T-helper 2 cell treated with Interferon-gamma antibody and Interleukin-4, amounts not matched to agents 5 μg/mL and 100 μg/mL, for 36 hours (primary cell): ENCODE measurements around the gene RPRD1B.
"Not testable (repeated sequence)": the region's sequence is repeated elsewhere in the genome, so short reads cannot be mapped to it uniquely, and the experiment has no call there.

Experiments used
- DNase-seq: peaks from one replicate; pipeline ENCODE4 v3.0.0; 2021; ENCODE audit warnings: low spot score
- H3K27ac Mint-ChIP-seq: one replicate; pipeline ENCODE4 v1.8.0; 2021; ENCODE audit warnings: mild to moderate bottlenecking, mixed read lengths
- H3K27me3 Mint-ChIP-seq: one replicate; pipeline ENCODE4 v1.8.0; 2021; ENCODE audit warnings: low read depth, mixed read lengths
- H3K36me3 Mint-ChIP-seq: one replicate; pipeline ENCODE4 v1.8.0; 2021; ENCODE audit warnings: low read depth, mixed read lengths
- H3K4me1 Mint-ChIP-seq: one replicate; pipeline ENCODE4 v1.8.0; 2021; ENCODE audit warnings: low read depth, mixed read lengths
- H3K4me3 Mint-ChIP-seq: one replicate; pipeline ENCODE4 v1.8.0; 2022; ENCODE audit warnings: mild to moderate bottlenecking, moderate library complexity, mixed read lengths
- H3K9me3 Mint-ChIP-seq: one replicate; pipeline ENCODE4 v1.8.0; 2021; ENCODE audit warnings: mixed read lengths

The RPRD1B gene

GRCh38 chr20:38009416-38009815, 24.1 kb upstream of the RPRD1B start:
- not testable (repeated sequence) for H3K4me3 Mint-ChIP-seq, H3K9me3 Mint-ChIP-seq
- H3K36me3 Mint-ChIP-seq: peaks cover 58% of the 10 kb centered on the region

GRCh38 chr20:38011696-38012095, 21.9 kb upstream of the RPRD1B start:
- Mint-ChIP-seq H3K36me3 (peaks cover 60% of the 10 kb centered on the region), H3K27ac (no peak overlapping the region)

More at GRCh38 chr20:38009416-38009815, 24.1 kb upstream of the RPRD1B start:
- DNase-seq, H3K27ac Mint-ChIP-seq, H3K4me1 Mint-ChIP-seq, H3K27me3 Mint-ChIP-seq: not testable (repeated sequence)

GRCh38 chr20:38012332-38012731, 21.2 kb upstream of the RPRD1B start:
- H3K27ac Mint-ChIP-seq: no peak overlapping the region
- H3K27me3 Mint-ChIP-seq: no peaks in the 10 kb centered on the region
- peaks cover 65% of the 10 kb centered on the region for H3K36me3 Mint-ChIP-seq
- H3K9me3 Mint-ChIP-seq: peaks cover 4% of the 10 kb centered on the region
- no peak for DNase-seq
- no peak overlapping the region for H3K4me3 Mint-ChIP-seq
- H3K4me1 Mint-ChIP-seq: no peaks in the 10 kb centered on the region

More at GRCh38 chr20:38011696-38012095, 21.9 kb upstream of the RPRD1B start:
- no peaks in the 10 kb centered on the region for H3K9me3 Mint-ChIP-seq
- H3K4me3 Mint-ChIP-seq: no peak overlapping the region
- no peaks in the 10 kb centered on the region for H3K27me3 Mint-ChIP-seq
- H3K4me1 Mint-ChIP-seq: peaks cover under 1% of the 10 kb centered on the region
- DNase-seq: no peak

- Mint-ChIP-seq H3K9me3 (peaks cover 18% of the 10 kb centered on the region), H3K27me3 (no peaks in the 10 kb centered on the region), H3K27ac (no peak overlapping the region), H3K4me1 (no peaks in the 10 kb centered on the region), H3K36me3 (peaks cover 69% of the 10 kb centered on the region), H3K4me3 (no peak overlapping the region)
- DNase-seq: no peak
These were observed 19.7 kb upstream of the RPRD1B start for GRCh38 chr20:38013887-38014286.

- DNase-seq: no peak
- H3K4me3 Mint-ChIP-seq: no peak overlapping the region
- no peaks in the 10 kb centered on the region for H3K4me1 Mint-ChIP-seq
- peaks cover 59% of the 10 kb centered on the region for H3K36me3 Mint-ChIP-seq
- peaks cover 24% of the 10 kb centered on the region for H3K9me3 Mint-ChIP-seq
- H3K27me3 Mint-ChIP-seq: no peaks in the 10 kb centered on the region
- no peak overlapping the region for H3K27ac Mint-ChIP-seq
These were observed 15.6 kb upstream of the RPRD1B start for GRCh38 chr20:38017959-38018358.

GRCh38 chr20:38018385-38018784, 15.2 kb upstream of the RPRD1B start:
- no peak for DNase-seq
- Mint-ChIP-seq H3K4me3 (no peak overlapping the region), H3K27me3 (no peaks in the 10 kb centered on the region), H3K27ac (no peak overlapping the region), H3K4me1 (no peaks in the 10 kb centered on the region), H3K36me3 (peaks cover 55% of the 10 kb centered on the region), H3K9me3 (peaks cover 24% of the 10 kb centered on the region)

GRCh38 chr20:38021087-38021772, 12.3 kb upstream of the RPRD1B start:
- peaks cover 24% of the 10 kb centered on the region for H3K9me3 Mint-ChIP-seq
- peaks cover 46% of the 10 kb centered on the region for H3K36me3 Mint-ChIP-seq
- no peak for DNase-seq
- H3K4me3 Mint-ChIP-seq: no peak overlapping the region
- H3K27ac Mint-ChIP-seq: no peak overlapping the region
- H3K27me3 Mint-ChIP-seq: no peaks in the 10 kb centered on the region
- H3K4me1 Mint-ChIP-seq: peaks cover 4% of the 10 kb centered on the region

- Mint-ChIP-seq H3K36me3 (peaks cover 33% of the 10 kb centered on the region), H3K4me3 (no peak overlapping the region), H3K9me3 (peaks cover 9% of the 10 kb centered on the region), H3K4me1 (peaks cover 5% of the 10 kb centered on the region), H3K27ac (no peak overlapping the region), H3K27me3 (no peaks in the 10 kb centered on the region)
- no peak for DNase-seq
These were observed 10.2 kb upstream of the RPRD1B start for GRCh38 chr20:38023181-38024001.

GRCh38 chr20:38024496-38024895, 9.1 kb upstream of the RPRD1B start:
- Mint-ChIP-seq H3K4me3 (no peak overlapping the region), H3K9me3 (no peaks in the 10 kb centered on the region), H3K27ac (no peak overlapping the region)

GRCh38 chr20:38029453-38029852, 4.1 kb upstream of the RPRD1B start:
- Mint-ChIP-seq H3K4me1 (peaks cover 33% of the 10 kb centered on the region), H3K4me3 (no peak overlapping the region), H3K36me3 (peaks cover 26% of the 10 kb centered on the region), H3K9me3 (no peaks in the 10 kb centered on the region), H3K27me3 (no peaks in the 10 kb centered on the region), H3K27ac (peak overlapping the region; percentile 1)
- DNase-seq: no peak

More at GRCh38 chr20:38024496-38024895, 9.1 kb upstream of the RPRD1B start:
- Mint-ChIP-seq H3K36me3 (peaks cover 29% of the 10 kb centered on the region), H3K4me1 (peaks cover 15% of the 10 kb centered on the region), H3K27me3 (no peaks in the 10 kb centered on the region)
- DNase-seq: no peak

- peaks cover 26% of the 10 kb centered on the region for H3K36me3 Mint-ChIP-seq
- H3K27ac Mint-ChIP-seq: peak overlapping the region; percentile 99
- H3K4me3 Mint-ChIP-seq: peak overlapping the region; percentile 98
These were observed 1.6 kb upstream of the RPRD1B start for GRCh38 chr20:38031957-38032356.

GRCh38 chr20:38032585-38033329, 789 bp upstream of the RPRD1B start:
- Mint-ChIP-seq H3K27ac (peak overlapping the region; percentile 99), H3K27me3 (no peaks in the 10 kb centered on the region), H3K9me3 (no peaks in the 10 kb centered on the region), H3K4me3 (peak overlapping the region; percentile 98), H3K4me1 (peaks cover 53% of the 10 kb centered on the region), H3K36me3 (peaks cover 29% of the 10 kb centered on the region)
- DNase-seq: no peak

More at GRCh38 chr20:38031957-38032356, 1.6 kb upstream of the RPRD1B start:
- Mint-ChIP-seq H3K4me1 (peaks cover 48% of the 10 kb centered on the region), H3K9me3 (no peaks in the 10 kb centered on the region), H3K27me3 (no peaks in the 10 kb centered on the region)
- no peak for DNase-seq

- Mint-ChIP-seq H3K4me1 (peaks cover 46% of the 10 kb centered on the region), H3K4me3 (peak overlapping the region; percentile 98)
These were observed 633 bp downstream of the RPRD1B start for GRCh38 chr20:38034108-38034649.

More at GRCh38 chr20:38034108-38034649, 633 bp downstream of the RPRD1B start:
- no peak for DNase-seq
- peak overlapping the region; percentile 99 for H3K27ac Mint-ChIP-seq
- peaks cover 21% of the 10 kb centered on the region for H3K36me3 Mint-ChIP-seq
- no peaks in the 10 kb centered on the region for H3K9me3 Mint-ChIP-seq
- H3K27me3 Mint-ChIP-seq: no peaks in the 10 kb centered on the region
